HepG2 (cell line): ENCODE results near the gene MYO10. TPM values are rescaled to one million over a fixed set of nuclear protein-coding genes. Genes with fewer than 3 reads are reported as not detected.

Source experiments
- CCDC6 ChIP-seq: sonication (generic); formaldehyde crosslinking; IDR thresholded peaks from 2 replicates; pipeline ENCODE4 v1.8.1; 2022; ENCODE audit warnings: mild to moderate bottlenecking, missing genetic modification reagents, moderate library complexity
- CEBPB ChIP-seq: IDR thresholded peaks from 2 replicates; pipeline ENCODE4 v1.6.1; 2011; ENCODE audit warnings: low read depth, low read length, improper control_type of control experiment, borderline replicate concordance
- EP300 ChIP-seq, 3 experiments: sonication (generic) in 1 of 3; formaldehyde crosslinking in 1 of 3; IDR thresholded peaks; 2 replicates each; pipeline versions ENCODE4 v1.5.1 to v1.6.1; 2011 to 2020; ENCODE audit warnings: low read depth in 2 of 3, low read length in 2 of 3, borderline replicate concordance in 1 of 3, improper control_type of control experiment in 1 of 3, mild to moderate bottlenecking in 1 of 3, missing genetic modification reagents in 1 of 3, moderate library complexity in 1 of 3
- GABPB1 ChIP-seq: IDR thresholded peaks from 2 replicates; pipeline ENCODE4 v1.6.1; 2016; ENCODE audit warnings: mild to moderate bottlenecking, missing genetic modification reagents, moderate library complexity, missing compliant biosample characterization
- KLF16 ChIP-seq, 2 experiments: sonication (generic) in 1 of 2; formaldehyde crosslinking in 1 of 2; IDR thresholded peaks; 2 replicates each; pipeline versions ENCODE4 v1.6.1 to v1.8.0; 2016 to 2023; ENCODE audit warnings: missing genetic modification reagents in 2 of 2, missing compliant biosample characterization in 1 of 2
- PAF1 ChIP-seq: IDR thresholded peaks from 2 replicates; pipeline ENCODE4 v1.6.1; 2016; ENCODE audit warnings: missing genetic modification reagents, missing compliant biosample characterization
- SMC3 ChIP-seq: IDR thresholded peaks from 2 replicates; pipeline ENCODE4 v1.6.1; 2011; ENCODE audit warnings: low read length, improper control_type of control experiment
- YEATS2 ChIP-seq: sonication (generic); formaldehyde crosslinking; IDR thresholded peaks from 2 replicates; pipeline ENCODE4 v1.4.0; 2020; ENCODE audit warnings: missing genetic modification reagents, borderline replicate concordance
- ZFP36L2 ChIP-seq: sonication (generic); formaldehyde crosslinking; IDR thresholded peaks from 2 replicates; pipeline ENCODE4 v1.4.0; 2020; ENCODE audit warnings: missing genetic modification reagents
- ZFX ChIP-seq: sonication (generic); formaldehyde crosslinking; IDR thresholded peaks from 2 replicates; pipeline ENCODE4 v1.4.0; 2020; ENCODE audit warnings: mild to moderate bottlenecking, low read depth, missing genetic modification reagents, moderate library complexity
- ZNF264 ChIP-seq: sonication (generic); formaldehyde crosslinking; IDR thresholded peaks from 2 replicates; pipeline ENCODE4 v1.4.0; 2020; ENCODE audit warnings: missing genetic modification reagents
- ZNF329 ChIP-seq: sonication (generic); formaldehyde crosslinking; IDR thresholded peaks from 2 replicates; pipeline ENCODE4 v1.9.0; 2021; ENCODE audit warnings: low read depth, mild to moderate bottlenecking, missing genetic modification reagents
- polyA plus RNA-seq, 8 experiments: library from polyadenylated mRNA; depleted of rRNA in 3 of 8; stranded (reverse) in 7 of 8; unstranded in 1 of 8; fragments of >200 nt; fragmentation: Illumina TruSeq in 4 of 8; extraction: Trizol in 4 of 8; gene quantifications; 2 replicates each; pipeline versions ENCODE4 v1.2.1 to v1.2.3, GENCODE V29; 2011 to 2016; ENCODE audit warnings: low read depth in 4 of 8, missing spikeins in 1 of 8, mixed read lengths in 1 of 8; ENCODE audit not compliant: insufficient read depth in 1 of 8
- total RNA-seq, 5 experiments: library from RNA; depleted of rRNA; stranded (reverse); fragments of >200 nt; fragmentation: Illumina TruSeq; extraction: Trizol; gene quantifications; 2 replicates each; pipeline ENCODE4 v1.2.3, GENCODE V29; 2016; ENCODE audit warnings: low read depth in 1 of 5
- TF ChIP-seq, protein P1 (sequence below): sonication (generic); formaldehyde crosslinking; IDR thresholded peaks from 2 replicates; pipeline ENCODE4 v1.4.0; 2020; ENCODE audit warnings: missing genetic modification reagents
- TF ChIP-seq, protein P2 (sequence below): IDR thresholded peaks from 2 replicates; pipeline ENCODE4 v1.6.1; 2012; ENCODE audit warnings: low read depth, low read length, improper control_type of control experiment
- TF ChIP-seq, protein P3 (sequence below): sonication (generic); formaldehyde crosslinking; IDR thresholded peaks from 2 replicates; pipeline ENCODE4 v1.4.0; 2020; ENCODE audit warnings: missing genetic modification reagents
- TF ChIP-seq, protein P4 (sequence below), 2 experiments: fragments of 450-650 bp in 1 of 2; sonication (generic) in 1 of 2; formaldehyde crosslinking; IDR thresholded peaks; 2 replicates each; pipeline versions ENCODE4 v1.5.0 to v1.8.0; 2020 to 2022; ENCODE audit warnings: mild to moderate bottlenecking in 1 of 2, missing genetic modification reagents in 1 of 2
- TF ChIP-seq, protein P5 (sequence below): sonication (generic); formaldehyde crosslinking; IDR thresholded peaks from 2 replicates; pipeline ENCODE4 v1.4.0; 2020; ENCODE audit warnings: missing genetic modification reagents

MYO10 gene
- total and polyA plus RNA-seq, 2 of the 13 experiments (the other 11 are each of a cell fraction or from before 2014, with no cell fraction given): 4.5 to 14.0 TPM

DNA sequence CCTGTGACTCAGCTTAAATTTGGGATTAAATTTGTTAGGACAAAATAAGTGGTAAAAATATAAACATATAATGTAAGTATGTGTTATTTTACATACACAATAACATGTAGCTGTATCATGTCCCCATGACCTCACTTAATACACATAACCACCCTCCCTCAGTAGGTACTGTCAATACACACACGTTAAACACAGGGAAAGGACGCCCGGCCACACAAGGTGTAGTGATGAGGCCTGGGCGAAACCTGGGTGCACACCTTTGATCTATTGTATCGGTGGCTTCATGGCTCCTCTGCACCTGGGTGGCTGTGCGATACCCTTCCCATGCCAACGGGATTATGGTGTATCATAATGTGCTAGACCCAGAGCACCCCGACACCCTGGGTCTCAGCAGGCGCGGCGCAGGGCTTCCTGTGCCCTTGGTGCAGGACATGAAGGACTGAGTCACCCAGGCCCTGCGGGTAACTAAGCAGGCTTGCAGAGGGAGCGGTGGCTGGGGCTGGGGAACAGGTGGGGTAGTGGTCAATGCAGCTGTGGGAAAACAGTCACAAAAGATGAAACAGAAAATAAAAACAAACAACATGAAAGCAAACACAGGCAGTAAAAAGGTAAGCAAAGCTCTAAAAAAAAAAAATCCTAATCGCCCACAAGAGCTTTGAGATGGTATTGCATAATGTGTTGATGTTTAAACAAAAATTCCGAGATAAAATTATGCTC, 191.8 kb downstream of the MYO10 start (continued):
- peak in 1 of 2 experiments; percentile 29; a peak in 1 of 4 replicates for TF ChIP-seq KLF16 (CRISPR knock-in tag; IDR thresholded peaks at IDR 0.05)
- TF ChIP-seq GABPB1 (CRISPR knock-in tag): peak; percentile 39
- TF ChIP-seq, protein P1, sequence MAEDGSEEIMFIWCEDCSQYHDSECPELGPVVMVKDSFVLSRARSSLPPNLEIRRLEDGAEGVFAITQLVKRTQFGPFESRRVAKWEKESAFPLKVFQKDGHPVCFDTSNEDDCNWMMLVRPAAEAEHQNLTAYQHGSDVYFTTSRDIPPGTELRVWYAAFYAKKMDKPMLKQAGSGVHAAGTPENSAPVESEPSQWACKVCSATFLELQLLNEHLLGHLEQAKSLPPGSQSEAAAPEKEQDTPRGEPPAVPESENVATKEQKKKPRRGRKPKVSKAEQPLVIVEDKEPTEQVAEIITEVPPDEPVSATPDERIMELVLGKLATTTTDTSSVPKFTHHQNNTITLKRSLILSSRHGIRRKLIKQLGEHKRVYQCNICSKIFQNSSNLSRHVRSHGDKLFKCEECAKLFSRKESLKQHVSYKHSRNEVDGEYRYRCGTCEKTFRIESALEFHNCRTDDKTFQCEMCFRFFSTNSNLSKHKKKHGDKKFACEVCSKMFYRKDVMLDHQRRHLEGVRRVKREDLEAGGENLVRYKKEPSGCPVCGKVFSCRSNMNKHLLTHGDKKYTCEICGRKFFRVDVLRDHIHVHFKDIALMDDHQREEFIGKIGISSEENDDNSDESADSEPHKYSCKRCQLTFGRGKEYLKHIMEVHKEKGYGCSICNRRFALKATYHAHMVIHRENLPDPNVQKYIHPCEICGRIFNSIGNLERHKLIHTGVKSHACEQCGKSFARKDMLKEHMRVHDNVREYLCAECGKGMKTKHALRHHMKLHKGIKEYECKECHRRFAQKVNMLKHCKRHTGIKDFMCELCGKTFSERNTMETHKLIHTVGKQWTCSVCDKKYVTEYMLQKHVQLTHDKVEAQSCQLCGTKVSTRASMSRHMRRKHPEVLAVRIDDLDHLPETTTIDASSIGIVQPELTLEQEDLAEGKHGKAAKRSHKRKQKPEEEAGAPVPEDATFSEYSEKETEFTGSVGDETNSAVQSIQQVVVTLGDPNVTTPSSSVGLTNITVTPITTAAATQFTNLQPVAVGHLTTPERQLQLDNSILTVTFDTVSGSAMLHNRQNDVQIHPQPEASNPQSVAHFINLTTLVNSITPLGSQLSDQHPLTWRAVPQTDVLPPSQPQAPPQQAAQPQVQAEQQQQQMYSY (CRISPR knock-in tag): 0 out of 2 replicates have a peak, but pooled peaks have one; percentile 26
- peak in 1 of 2 experiments; percentile 69; a peak in 2 of 4 replicates for TF ChIP-seq EP300 (IDR thresholded peaks at IDR 0.05; ENCODE audit: low read depth in 2 of 2, low read length in 2 of 2)
- no peak for TF ChIP-seq EP300 (CRISPR knock-in tag; IDR thresholded peaks at IDR 0.05; ENCODE audit: borderline replicate concordance)
- TF ChIP-seq, protein P2, sequence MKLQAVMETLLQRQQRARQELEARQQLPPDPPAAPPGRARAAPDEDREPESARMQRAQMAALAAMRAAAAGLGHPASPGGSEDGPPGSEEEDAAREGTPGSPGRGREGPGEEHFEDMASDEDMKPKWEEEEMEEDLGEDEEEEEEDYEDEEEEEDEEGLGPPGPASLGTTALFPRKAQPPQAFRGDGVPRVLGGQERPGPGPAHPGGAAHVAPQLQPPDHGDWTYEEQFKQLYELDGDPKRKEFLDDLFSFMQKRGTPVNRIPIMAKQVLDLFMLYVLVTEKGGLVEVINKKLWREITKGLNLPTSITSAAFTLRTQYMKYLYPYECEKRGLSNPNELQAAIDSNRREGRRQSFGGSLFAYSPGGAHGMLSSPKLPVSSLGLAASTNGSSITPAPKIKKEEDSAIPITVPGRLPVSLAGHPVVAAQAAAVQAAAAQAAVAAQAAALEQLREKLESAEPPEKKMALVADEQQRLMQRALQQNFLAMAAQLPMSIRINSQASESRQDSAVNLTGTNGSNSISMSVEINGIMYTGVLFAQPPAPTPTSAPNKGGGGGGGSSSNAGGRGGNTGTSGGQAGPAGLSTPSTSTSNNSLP: 0 out of 2 replicates have a peak, but pooled peaks have one; percentile 44
- TF ChIP-seq, protein P3, sequence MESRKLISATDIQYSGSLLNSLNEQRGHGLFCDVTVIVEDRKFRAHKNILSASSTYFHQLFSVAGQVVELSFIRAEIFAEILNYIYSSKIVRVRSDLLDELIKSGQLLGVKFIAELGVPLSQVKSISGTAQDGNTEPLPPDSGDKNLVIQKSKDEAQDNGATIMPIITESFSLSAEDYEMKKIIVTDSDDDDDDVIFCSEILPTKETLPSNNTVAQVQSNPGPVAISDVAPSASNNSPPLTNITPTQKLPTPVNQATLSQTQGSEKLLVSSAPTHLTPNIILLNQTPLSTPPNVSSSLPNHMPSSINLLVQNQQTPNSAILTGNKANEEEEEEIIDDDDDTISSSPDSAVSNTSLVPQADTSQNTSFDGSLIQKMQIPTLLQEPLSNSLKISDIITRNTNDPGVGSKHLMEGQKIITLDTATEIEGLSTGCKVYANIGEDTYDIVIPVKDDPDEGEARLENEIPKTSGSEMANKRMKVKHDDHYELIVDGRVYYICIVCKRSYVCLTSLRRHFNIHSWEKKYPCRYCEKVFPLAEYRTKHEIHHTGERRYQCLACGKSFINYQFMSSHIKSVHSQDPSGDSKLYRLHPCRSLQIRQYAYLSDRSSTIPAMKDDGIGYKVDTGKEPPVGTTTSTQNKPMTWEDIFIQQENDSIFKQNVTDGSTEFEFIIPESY: peak; percentile 15; the same call in 1 of the 2 replicates
- TF ChIP-seq ZFP36L2: 0 out of 2 replicates have a peak, but pooled peaks have one; percentile 44
- TF ChIP-seq ZFX (CRISPR knock-in tag): peak; percentile 63; the same call in 1 of the 2 replicates
- TF ChIP-seq, protein P4, sequence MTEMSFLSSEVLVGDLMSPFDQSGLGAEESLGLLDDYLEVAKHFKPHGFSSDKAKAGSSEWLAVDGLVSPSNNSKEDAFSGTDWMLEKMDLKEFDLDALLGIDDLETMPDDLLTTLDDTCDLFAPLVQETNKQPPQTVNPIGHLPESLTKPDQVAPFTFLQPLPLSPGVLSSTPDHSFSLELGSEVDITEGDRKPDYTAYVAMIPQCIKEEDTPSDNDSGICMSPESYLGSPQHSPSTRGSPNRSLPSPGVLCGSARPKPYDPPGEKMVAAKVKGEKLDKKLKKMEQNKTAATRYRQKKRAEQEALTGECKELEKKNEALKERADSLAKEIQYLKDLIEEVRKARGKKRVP (CRISPR knock-in tag; IDR thresholded peaks at IDR 0.05): peak in 1 of 2 experiments; percentile 73; a peak in 2 of 4 replicates
- no peak for TF ChIP-seq ZNF329 (CRISPR knock-in tag)
- TF ChIP-seq CEBPB: peak; percentile 82; the same call in 1 of the 2 replicates
- TF ChIP-seq CCDC6 (CRISPR knock-in tag): peak; percentile 54; the same call in 1 of the 2 replicates
- no peak for TF ChIP-seq PAF1
- TF ChIP-seq ZNF264 (CRISPR knock-in tag): no peak
- TF ChIP-seq SMC3: no peak
- TF ChIP-seq YEATS2: peak; percentile 22; the same call in 1 of the 2 replicates
- TF ChIP-seq, protein P5, sequence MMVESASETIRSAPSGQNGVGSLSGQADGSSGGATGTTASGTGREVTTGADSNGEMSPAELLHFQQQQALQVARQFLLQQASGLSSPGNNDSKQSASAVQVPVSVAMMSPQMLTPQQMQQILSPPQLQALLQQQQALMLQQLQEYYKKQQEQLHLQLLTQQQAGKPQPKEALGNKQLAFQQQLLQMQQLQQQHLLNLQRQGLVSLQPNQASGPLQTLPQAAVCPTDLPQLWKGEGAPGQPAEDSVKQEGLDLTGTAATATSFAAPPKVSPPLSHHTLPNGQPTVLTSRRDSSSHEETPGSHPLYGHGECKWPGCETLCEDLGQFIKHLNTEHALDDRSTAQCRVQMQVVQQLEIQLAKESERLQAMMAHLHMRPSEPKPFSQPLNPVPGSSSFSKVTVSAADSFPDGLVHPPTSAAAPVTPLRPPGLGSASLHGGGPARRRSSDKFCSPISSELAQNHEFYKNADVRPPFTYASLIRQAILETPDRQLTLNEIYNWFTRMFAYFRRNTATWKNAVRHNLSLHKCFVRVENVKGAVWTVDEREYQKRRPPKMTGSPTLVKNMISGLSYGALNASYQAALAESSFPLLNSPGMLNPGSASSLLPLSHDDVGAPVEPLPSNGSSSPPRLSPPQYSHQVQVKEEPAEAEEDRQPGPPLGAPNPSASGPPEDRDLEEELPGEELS (CRISPR knock-in tag): peak; percentile 83
